H1 (cell line): Measurements from ENCODE around the gene ARRB1. TPM values are rescaled to one million over a fixed set of nuclear protein-coding genes. Genes with fewer than 3 reads are reported as not detected.

Experiments used
- ASH2L ChIP-seq: fragments of 200-600, 300-600 bp; sonication (generic); IDR thresholded peaks from one replicate; pipeline ENCODE4 v1.7.1; 2017; ENCODE audit warnings: low read length
- BRCA1 ChIP-seq: IDR thresholded peaks from 2 replicates; pipeline ENCODE4 v1.6.1; 2012; ENCODE audit warnings: low read depth, low read length, improper control_type of control experiment
- CEBPB ChIP-seq: IDR thresholded peaks from 2 replicates; pipeline ENCODE4 v1.6.1; 2012; ENCODE audit warnings: low read depth, low read length
- GABPA ChIP-seq: IDR thresholded peaks from 2 replicates; pipeline ENCODE4 v1.6.1; 2011; ENCODE audit warnings: mild to moderate bottlenecking, low read length, moderate library complexity, borderline replicate concordance; ENCODE audit not compliant: insufficient read depth
- KDM5A ChIP-seq: fragments of 200-600 bp; IDR thresholded peaks from 2 replicates; pipeline ENCODE4 v1.7.1; 2012; ENCODE audit warnings: mild to moderate bottlenecking, low read length, inconsistent platforms, mixed read lengths
- SP4 ChIP-seq: IDR thresholded peaks from 2 replicates; pipeline ENCODE4 v1.6.1; 2012; ENCODE audit warnings: low read length, inconsistent platforms
- SUZ12 ChIP-seq: fragments of 200-600 bp; sonication (generic); IDR thresholded peaks from 2 replicates; pipeline ENCODE4 v1.6.1; 2012; ENCODE audit warnings: mild to moderate bottlenecking, inconsistent platforms, low read length, moderate library complexity, mixed read lengths
- TCF12 ChIP-seq: IDR thresholded peaks from 2 replicates; pipeline ENCODE4 v1.6.1; 2011; ENCODE audit warnings: low read depth, mild to moderate bottlenecking, low read length
- ZNF274 ChIP-seq: IDR thresholded peaks from 2 replicates; pipeline ENCODE4 v1.7.0; 2012; ENCODE audit warnings: low read length, borderline replicate concordance; ENCODE audit errors: extremely low read depth
- polyA plus RNA-seq, 7 experiments: library from polyadenylated mRNA; depleted of rRNA in 3 of 7; stranded (reverse) in 5 of 7; unstranded in 2 of 7; fragments of >200 nt in 5 of 7; fragments of 200-250 nt in 2 of 7; gene quantifications; 1 replicate in 5 of 7; 2 replicates in 1 of 7; 4 replicates in 1 of 7; pipeline versions ENCODE4 v1.2.1 to v1.2.3, GENCODE V29; 2011 to 2013; ENCODE audit warnings: missing spikeins in 2 of 7, mixed read lengths in 2 of 7
- total RNA-seq: library from RNA; stranded (reverse); fragmentation: NEBNext Ultra II Directional; extraction: Animal tissue kit (Norgen Biotek cat#: 25700); gene quantifications from 2 replicates; pipeline ENCODE4 v1.2.1, GENCODE V29; 2021

Gene ARRB1
- total and polyA plus RNA-seq, 2 of the 8 experiments (the other 6 are each of a cell fraction or from before 2014, with no cell fraction given): 9.4 to 31.8 TPM

DNA sequence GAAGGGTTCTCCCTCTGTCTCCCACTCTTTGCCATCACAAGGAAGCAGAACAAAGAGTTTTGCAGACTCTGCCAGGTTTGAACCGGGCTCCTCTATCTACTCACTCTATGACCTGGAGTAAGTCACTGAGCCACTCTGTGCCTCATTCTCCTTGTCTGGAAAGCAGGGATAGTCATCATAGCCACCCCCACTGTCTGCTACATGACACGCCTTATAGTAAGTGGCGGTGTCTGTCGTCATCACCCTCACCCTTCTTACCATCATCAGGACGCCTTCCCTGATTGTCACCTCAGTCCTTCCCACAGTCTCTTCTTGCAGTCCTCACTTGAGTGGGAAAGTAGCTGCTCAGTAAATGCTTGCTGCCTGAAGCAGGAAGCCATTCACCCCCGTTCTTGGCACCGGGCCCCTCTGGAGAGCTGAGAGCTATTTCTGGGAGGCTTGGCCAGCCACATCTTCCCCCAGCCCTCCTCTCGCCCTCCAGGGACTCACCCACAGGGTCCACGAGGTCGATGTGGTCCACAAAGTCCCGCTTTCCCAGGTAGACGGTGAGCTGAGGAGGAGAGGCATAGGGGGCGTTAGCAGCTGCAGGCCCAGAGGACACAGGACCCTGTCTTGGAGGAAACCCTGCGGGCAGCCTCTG is 64.5 kb downstream of the ARRB1 start (continued):
- TF ChIP-seq KDM5A: no peak
- TF ChIP-seq BRCA1: no peak
- no peak for TF ChIP-seq ZNF274
- TF ChIP-seq CEBPB: no peak
- no peak for TF ChIP-seq SP4
- TF ChIP-seq SUZ12: no peak
- no peak for TF ChIP-seq ASH2L
- TF ChIP-seq GABPA: no peak
- no peak for TF ChIP-seq TCF12
